AG04449 (cell line): ENCODE measurements around the gene GPR137B.

Source experiments
- CTCF ChIA-PET: fragments of 350-600 bp; formaldehyde crosslinking; extraction: SDS; loops from one replicate; lab custom pipeline; 2021; ENCODE audit warnings: antibody characterized with exemption; lab: Yijun Ruan, JAX
- POLR2A ChIA-PET: fragments of 400-600, 350-600 bp; formaldehyde crosslinking; extraction: SDS; loops from one replicate; lab custom pipeline; 2020; ENCODE audit warnings: antibody characterized with exemption, inconsistent platforms; lab: Yijun Ruan, JAX
- DNase-seq: peaks from one replicate; pipeline ENCODE4 v3.0.0-alpha.2; 2010; ENCODE audit warnings: low read depth, low spot score
- H3K4me3 ChIP-seq: 2 replicates; pipeline ENCODE4 v1.5.1; 2011; ENCODE audit warnings: low read depth, mild to moderate bottlenecking, control low read depth, low read length
- TF ChIP-seq, protein P1 (sequence below): IDR thresholded peaks from one replicate; pipeline ENCODE4 v1.5.1; 2011; ENCODE audit warnings: mild to moderate bottlenecking, moderate library complexity, low read length, control low read depth, inconsistent platforms; ENCODE audit not compliant: insufficient read depth; ENCODE audit errors: missing control alignments

GPR137B gene

DNA sequence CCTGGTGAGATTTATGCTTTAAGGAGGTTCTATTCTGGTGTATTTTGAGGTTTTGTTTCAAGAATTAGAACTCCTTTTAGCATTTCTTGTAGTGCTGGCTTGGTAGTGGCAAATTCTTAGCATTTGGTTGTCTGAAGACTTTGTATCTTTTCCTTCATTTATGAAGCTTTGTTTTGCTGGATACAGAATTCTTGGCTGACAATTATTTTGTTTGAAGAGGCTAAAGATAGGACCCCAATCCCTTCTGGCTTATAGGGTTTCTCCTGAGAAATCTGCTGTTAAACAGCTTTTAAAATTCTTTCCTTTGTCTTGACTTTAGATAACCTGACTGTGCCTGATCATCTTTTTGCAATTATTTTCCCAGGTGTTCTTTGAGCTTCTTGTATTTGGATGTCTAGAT is 58.6 kb downstream of the GPR137B start:
- POLR2A ChIA-PET: no interaction called here
- no peak for DNase-seq
- no peak overlapping the region for H3K4me3 ChIP-seq
- CTCF ChIA-PET: no interaction called here
- TF ChIP-seq, protein P1, sequence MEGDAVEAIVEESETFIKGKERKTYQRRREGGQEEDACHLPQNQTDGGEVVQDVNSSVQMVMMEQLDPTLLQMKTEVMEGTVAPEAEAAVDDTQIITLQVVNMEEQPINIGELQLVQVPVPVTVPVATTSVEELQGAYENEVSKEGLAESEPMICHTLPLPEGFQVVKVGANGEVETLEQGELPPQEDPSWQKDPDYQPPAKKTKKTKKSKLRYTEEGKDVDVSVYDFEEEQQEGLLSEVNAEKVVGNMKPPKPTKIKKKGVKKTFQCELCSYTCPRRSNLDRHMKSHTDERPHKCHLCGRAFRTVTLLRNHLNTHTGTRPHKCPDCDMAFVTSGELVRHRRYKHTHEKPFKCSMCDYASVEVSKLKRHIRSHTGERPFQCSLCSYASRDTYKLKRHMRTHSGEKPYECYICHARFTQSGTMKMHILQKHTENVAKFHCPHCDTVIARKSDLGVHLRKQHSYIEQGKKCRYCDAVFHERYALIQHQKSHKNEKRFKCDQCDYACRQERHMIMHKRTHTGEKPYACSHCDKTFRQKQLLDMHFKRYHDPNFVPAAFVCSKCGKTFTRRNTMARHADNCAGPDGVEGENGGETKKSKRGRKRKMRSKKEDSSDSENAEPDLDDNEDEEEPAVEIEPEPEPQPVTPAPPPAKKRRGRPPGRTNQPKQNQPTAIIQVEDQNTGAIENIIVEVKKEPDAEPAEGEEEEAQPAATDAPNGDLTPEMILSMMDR: no peak

GRCh38 chr1:236201786-236202185 is 59.4 kb downstream of the GPR137B start:
- H3K4me3 ChIP-seq: no peak overlapping the region
- TF ChIP-seq, protein P1: no peak
- ChIA-PET CTCF (no interaction called here), POLR2A (no interaction called here)
- DNase-seq: no peak

GRCh38 chr1:236204039-236204438 is 61.7 kb downstream of the GPR137B start:
- no peak for DNase-seq
- ChIA-PET CTCF (no interaction called here), POLR2A (no interaction called here)

DNA sequence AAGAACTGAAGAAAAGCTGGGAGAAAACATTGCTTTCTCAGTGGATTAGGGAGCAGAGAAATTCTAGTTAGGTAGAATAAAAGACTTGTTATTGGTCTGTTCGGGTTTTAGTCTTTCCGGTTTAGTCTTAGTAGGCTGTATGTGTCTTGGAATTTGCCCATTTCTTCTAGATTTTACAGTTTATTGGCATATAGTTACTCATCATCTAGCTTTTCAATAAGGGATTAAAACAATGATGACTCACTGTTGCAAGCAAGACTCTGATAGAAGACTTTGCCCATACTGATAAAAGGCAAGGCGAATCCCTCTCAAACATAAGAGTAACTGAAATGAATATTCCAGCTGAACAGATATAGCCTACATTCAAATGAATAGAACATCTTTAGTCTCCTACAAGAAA is 62.3 kb downstream of the GPR137B start:
- H3K4me3 ChIP-seq: no peak overlapping the region
- DNase-seq: no peak
- ChIA-PET POLR2A (no interaction called here), CTCF (no interaction called here)
- TF ChIP-seq, protein P1: no peak

More at GRCh38 chr1:236204039-236204438, 61.7 kb downstream of the GPR137B start:
- TF ChIP-seq, protein P1: no peak
- H3K4me3 ChIP-seq: no peak overlapping the region

DNA sequence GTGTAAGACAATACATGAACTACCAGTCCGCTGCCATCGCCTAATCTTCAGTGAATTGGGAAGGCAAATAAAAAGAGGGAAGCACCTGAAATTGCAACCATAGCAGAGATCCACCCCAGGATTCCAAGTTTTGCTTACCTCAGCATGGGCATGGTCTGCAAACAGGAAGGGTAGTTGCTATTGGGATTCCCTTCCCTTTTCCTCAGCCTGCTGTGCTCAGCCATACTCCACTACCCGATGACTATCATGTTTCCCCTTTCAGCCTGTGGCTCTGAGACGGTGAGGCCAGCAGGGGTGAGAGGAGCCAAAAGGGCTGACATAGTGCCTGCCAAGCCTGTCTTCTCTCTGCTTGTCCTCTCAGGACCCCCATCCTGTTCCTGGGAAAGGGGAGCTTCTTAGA is 64.2 kb downstream of the GPR137B start:
- DNase-seq: no peak
- TF ChIP-seq, protein P1: no peak
- ChIA-PET POLR2A (no interaction called here), CTCF (no interaction called here)
- H3K4me3 ChIP-seq: no peak overlapping the region

GRCh38 chr1:236207121-236207520 is 64.8 kb downstream of the GPR137B start:
- DNase-seq: no peak
- TF ChIP-seq, protein P1: no peak
- POLR2A ChIA-PET: no interaction called here
- no peak overlapping the region for H3K4me3 ChIP-seq
- CTCF ChIA-PET: no interaction called here

GRCh38 chr1:236207569-236207968 is 65.2 kb downstream of the GPR137B start:
- H3K4me3 ChIP-seq: no peak overlapping the region
- POLR2A ChIA-PET: no interaction called here
- CTCF ChIA-PET: no interaction called here
- DNase-seq: no peak
- TF ChIP-seq, protein P1: no peak
